Activated CD4-positive, alpha-beta T cell treated with anti-CD3 and anti-CD28 coated beads, Interleukin-2, Interleukin-6, amounts not matched to agents 100 ng/mL and 50 ng/mL, durations not matched to agents 16 hours and 8 hours (primary cell): Measurements from ENCODE around the gene DNAJC3.
"Not testable (repeated sequence)": the region's sequence is repeated elsewhere in the genome, so short reads cannot be mapped to it uniquely, and the experiment has no call there.

ENCODE experiments used
- DNase-seq: peaks from one replicate; pipeline ENCODE4 v3.0.0-alpha.2; 2020

Gene DNAJC3

GRCh38 chr13:95676762-95677563 is at the start of gene DNAJC3:
DNAJC3 (plus strand) TSS chr13:95677139; CDS start chr13:95677256, 117 bp downstream.
- DNase-seq: peak; percentile 99

GRCh38 chr13:95627590-95627989 is 49.3 kb upstream of the DNAJC3 start:
- DNase-seq: no peak

GRCh38 chr13:95628488-95628887 is 48.5 kb upstream of the DNAJC3 start:
- no peak for DNase-seq

- DNase-seq: no peak
These were observed 47.9 kb upstream of the DNAJC3 start for GRCh38 chr13:95629071-95629470.

GRCh38 chr13:95630593-95630992 is 46.3 kb upstream of the DNAJC3 start:
- DNase-seq: no peak

GRCh38 chr13:95636853-95637252 is 40.1 kb upstream of the DNAJC3 start:
- DNase-seq: peak; percentile 31

- no peak for DNase-seq
These were observed 35.5 kb upstream of the DNAJC3 start for GRCh38 chr13:95641291-95642027.

GRCh38 chr13:95642028-95642621 is 34.8 kb upstream of the DNAJC3 start:
- peak; percentile 4 for DNase-seq

- no peak for DNase-seq
These were observed 33.9 kb upstream of the DNAJC3 start for GRCh38 chr13:95642999-95643398.

- DNase-seq: no peak
These were observed 33.4 kb upstream of the DNAJC3 start for GRCh38 chr13:95643571-95643935.

GRCh38 chr13:95643936-95644598 is 32.9 kb upstream of the DNAJC3 start:
- no peak for DNase-seq

- DNase-seq: peak; percentile 61
These were observed 32.3 kb upstream of the DNAJC3 start, which contains the start of gene DZIP1 for GRCh38 chr13:95644601-95645052. DZIP1 (minus strand) TSS chr13:95644706; CDS start chr13:95642029, 2,677 bp downstream.

GRCh38 chr13:95647321-95647720 is 29.6 kb upstream of the DNAJC3 start:
- no peak for DNase-seq

GRCh38 chr13:95650696-95651095 is 26.2 kb upstream of the DNAJC3 start:
- DNase-seq: no peak

GRCh38 chr13:95652244-95652764 is 24.6 kb upstream of the DNAJC3 start:
- no peak for DNase-seq

GRCh38 chr13:95652821-95653220 is 24.1 kb upstream of the DNAJC3 start:
- DNase-seq: no peak

GRCh38 chr13:95656386-95657015 is 20.4 kb upstream of the DNAJC3 start:
- no peak for DNase-seq

- no peak for DNase-seq
These were observed 17.4 kb upstream of the DNAJC3 start for GRCh38 chr13:95659500-95659899.

GRCh38 chr13:95660981-95661581 is 15.9 kb upstream of the DNAJC3 start:
- peak; percentile 44 for DNase-seq

- not testable (repeated sequence) for DNase-seq
These were observed 9.7 kb upstream of the DNAJC3 start for GRCh38 chr13:95667235-95667634.

GRCh38 chr13:95671597-95671996 is 5.3 kb upstream of the DNAJC3 start:
- DNase-seq: no peak
